Measurements from ENCODE around the gene MYL12A.

Gene MYL12A

DNA sequence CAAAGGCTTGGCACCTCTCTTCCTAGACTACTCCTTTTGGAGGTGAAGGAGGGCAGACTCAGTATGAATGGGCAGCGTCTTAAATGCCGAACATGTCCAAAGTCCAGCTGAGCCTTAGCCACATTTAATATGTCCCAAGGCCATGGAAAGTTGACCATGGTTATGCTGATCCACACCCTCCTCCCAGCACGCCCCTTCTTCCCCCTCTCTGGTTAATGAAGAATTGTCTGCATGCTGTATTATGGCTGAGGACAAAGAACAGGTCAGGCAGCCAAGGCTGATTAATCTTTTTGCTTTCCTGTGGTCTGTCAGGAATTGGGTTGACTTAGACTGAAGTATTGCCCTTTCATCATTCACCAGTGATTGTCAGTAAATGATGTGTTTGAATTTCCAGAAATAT is 22.0 kb upstream of the MYL12A start:
- in situ Hi-C loops (cut with HindIII; ENCODE audit: low sequenced_read_pairs): no loop called here
- TF ChIP-seq, protein P1, sequence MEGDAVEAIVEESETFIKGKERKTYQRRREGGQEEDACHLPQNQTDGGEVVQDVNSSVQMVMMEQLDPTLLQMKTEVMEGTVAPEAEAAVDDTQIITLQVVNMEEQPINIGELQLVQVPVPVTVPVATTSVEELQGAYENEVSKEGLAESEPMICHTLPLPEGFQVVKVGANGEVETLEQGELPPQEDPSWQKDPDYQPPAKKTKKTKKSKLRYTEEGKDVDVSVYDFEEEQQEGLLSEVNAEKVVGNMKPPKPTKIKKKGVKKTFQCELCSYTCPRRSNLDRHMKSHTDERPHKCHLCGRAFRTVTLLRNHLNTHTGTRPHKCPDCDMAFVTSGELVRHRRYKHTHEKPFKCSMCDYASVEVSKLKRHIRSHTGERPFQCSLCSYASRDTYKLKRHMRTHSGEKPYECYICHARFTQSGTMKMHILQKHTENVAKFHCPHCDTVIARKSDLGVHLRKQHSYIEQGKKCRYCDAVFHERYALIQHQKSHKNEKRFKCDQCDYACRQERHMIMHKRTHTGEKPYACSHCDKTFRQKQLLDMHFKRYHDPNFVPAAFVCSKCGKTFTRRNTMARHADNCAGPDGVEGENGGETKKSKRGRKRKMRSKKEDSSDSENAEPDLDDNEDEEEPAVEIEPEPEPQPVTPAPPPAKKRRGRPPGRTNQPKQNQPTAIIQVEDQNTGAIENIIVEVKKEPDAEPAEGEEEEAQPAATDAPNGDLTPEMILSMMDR (IDR thresholded peaks at IDR 0.05; ENCODE audit: low read depth, low read length, missing control alignments): no peak
- H3K4me3 ChIP-seq (ENCODE audit: low read depth, low read length): no peak overlapping the region
- DNase-seq (ENCODE audit: low read depth): no peak

DNA sequence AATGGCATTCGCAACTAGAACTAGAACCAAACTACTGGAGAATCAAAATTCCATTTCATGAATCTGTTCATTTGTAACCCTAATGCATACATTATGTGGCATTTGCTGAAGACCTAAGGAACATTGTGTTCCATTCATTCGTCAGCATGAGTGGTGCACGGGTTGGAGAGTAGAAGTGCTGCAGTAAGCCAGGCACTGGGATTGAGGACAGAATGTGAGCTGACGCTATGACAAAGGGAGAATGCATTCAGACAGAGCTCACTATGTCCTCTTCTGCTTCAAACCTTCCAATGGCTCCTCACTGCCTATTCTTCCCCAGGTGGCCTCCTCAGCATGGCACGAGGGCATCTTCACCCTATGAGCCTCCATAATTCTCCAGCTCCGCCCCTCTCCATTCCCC is 21.6 kb upstream of the MYL12A start:
- in situ Hi-C loops (cut with HindIII; ENCODE audit: low sequenced_read_pairs): no loop called here
- TF ChIP-seq, protein P1 (IDR thresholded peaks at IDR 0.05; ENCODE audit: low read depth, low read length, missing control alignments): no peak

DNA sequence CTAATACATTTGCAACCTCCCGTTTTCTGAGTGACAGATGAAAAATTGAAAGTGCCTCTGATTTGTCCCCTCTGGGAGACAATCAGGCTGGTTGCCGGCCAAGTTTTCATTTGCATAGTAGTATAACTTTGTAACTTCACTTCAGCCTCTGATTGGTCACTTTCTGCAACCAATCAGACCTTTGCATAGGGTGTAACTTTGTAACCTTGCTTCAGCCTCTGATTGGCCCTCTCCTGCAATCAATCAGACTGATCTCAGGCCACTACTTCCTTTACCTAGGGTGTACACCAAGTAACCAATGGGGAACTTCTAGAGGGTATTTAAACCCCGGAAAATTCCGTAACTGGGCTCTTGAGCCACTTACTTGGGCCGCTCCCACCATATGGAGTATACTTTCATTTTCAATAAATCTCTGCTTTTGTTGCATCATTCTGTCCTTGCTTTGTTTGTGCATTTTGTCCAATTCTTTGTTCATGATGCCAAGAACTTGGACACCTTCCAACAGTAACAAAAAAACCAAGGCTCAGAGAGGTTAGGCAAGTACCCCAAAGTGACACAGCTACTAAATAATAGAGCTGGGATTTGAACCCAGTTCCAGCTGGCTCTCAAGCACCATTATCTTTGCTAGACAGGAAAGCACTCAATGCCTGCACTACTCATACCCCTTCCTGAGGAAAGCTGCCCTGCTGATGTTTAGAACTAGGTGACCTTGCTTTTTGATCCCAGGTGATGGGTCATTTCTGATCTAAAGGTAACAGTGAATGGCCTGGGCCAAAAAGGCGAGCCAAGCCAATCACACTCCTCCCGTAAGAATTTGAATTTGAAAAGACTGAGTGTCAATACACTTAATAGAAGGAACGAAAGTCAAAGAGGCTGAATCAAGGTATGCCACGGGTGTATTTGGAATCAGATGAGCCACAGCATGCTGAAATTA is 16.9 kb upstream of the MYL12A start:
- H3K4me3 ChIP-seq (ENCODE audit: low read depth, low read length): no peak overlapping the region
- in situ Hi-C loops (cut with HindIII; ENCODE audit: low sequenced_read_pairs): loop anchor here (5.0 kb wide), 1 partner anchor 48 kb away; no protein-coding TSS in a partner anchor
- TF ChIP-seq, protein P1 (IDR thresholded peaks at IDR 0.05; ENCODE audit: low read depth, low read length, missing control alignments): no peak
- DNase-seq (ENCODE audit: low read depth): no peak

More for the DNA sequence above, 21.6 kb upstream of the MYL12A start:
- H3K4me3 ChIP-seq (ENCODE audit: low read depth, low read length): no peak overlapping the region
- DNase-seq (ENCODE audit: low read depth): no peak

DNA sequence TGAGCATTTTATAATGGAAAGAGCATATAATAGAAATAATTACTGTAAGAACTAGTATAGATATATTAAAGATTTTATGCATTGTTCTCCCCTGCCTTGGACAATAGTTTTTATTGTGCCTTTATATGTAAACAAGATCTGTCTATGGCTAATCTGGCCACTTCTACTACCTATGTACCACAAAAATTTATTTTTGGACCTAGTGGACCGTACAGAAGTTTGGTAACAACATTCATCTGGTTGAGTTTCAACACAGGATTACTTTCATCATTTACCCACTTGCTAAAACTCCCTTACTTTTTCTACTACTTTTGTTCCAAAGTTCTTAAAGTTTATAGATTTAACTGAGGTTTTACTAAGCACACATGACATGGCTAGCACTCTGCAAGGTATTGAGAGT is 14.6 kb upstream of the MYL12A start:
- in situ Hi-C loops (cut with HindIII; ENCODE audit: low sequenced_read_pairs): loop anchor here (5.0 kb wide), 1 partner anchor 51 kb away; no protein-coding TSS in a partner anchor
- no peak overlapping the region for H3K4me3 ChIP-seq (ENCODE audit: low read depth, low read length)
- no peak for DNase-seq (ENCODE audit: low read depth)
- TF ChIP-seq, protein P1 (IDR thresholded peaks at IDR 0.05; ENCODE audit: low read depth, low read length, missing control alignments): no peak

DNA sequence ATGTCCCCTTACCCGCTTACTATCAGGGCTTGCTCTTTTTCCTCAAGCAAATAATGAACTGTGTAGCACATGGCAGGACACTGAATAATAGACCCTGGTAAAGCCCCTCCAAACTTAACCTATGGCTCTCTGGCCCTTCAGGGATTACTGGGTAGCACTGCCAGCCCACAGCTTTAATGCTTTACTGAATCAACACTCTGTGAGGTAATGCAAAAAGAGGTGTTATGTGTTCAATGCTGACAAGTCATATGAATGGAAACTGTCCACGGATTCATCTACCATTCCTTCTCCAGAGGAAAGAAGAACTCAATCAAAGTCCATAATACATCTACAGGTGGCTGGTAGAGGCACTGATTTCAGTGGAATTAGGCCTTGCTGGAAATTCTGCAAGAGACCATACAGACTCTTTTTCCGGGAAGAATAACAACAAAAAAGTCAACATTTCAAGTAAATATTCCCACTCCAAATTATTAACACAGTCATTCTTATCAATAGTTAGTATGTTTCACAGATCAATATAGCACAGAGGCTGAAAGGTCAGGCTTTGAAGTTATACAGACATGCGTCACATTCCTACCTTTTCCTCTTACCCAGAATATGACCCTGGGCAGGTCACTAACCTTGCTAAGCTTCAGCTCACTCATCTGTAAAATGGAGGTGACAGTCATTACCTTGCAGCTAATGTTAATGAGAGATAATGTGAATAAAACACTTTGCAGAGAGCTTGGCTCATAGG is 14.0 kb upstream of the MYL12A start:
- DNase-seq (ENCODE audit: low read depth): no peak
- in situ Hi-C loops (cut with HindIII; ENCODE audit: low sequenced_read_pairs): loop anchor here (5.0 kb wide), 1 partner anchor 51 kb away; no protein-coding TSS in a partner anchor
- no peak overlapping the region for H3K4me3 ChIP-seq (ENCODE audit: low read depth, low read length)
- TF ChIP-seq, protein P1 (IDR thresholded peaks at IDR 0.05; ENCODE audit: low read depth, low read length, missing control alignments): no peak

DNA sequence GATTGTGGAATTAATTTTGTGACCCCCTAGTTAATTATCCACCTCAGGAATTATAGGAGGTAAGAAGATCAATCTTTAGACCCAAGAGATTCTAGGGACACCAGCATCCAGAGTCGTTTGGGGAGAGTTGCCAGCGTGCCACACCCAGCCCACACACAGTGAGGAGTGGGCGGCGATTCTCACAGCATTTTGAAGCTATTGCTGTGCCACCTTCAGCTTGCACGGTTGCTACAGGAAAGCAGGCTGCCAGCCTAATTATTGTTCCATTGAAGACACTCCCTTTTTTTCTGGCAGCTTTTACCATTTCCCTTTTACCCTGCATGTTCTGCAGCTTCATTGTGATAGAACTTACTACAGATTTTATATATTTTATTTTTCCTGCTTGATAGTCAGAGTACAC is 13.1 kb upstream of the MYL12A start:
- in situ Hi-C loops (cut with HindIII; ENCODE audit: low sequenced_read_pairs): loop anchor here (5.0 kb wide), 1 partner anchor 52 kb away; no protein-coding TSS in a partner anchor
- TF ChIP-seq, protein P1 (IDR thresholded peaks at IDR 0.05; ENCODE audit: low read depth, low read length, missing control alignments): no peak
- no peak overlapping the region for H3K4me3 ChIP-seq (ENCODE audit: low read depth, low read length)
- DNase-seq (ENCODE audit: low read depth): no peak
